ENCODE results near the gene SLC44A4.
A peak's percentile ranks its signal among the peaks of the same experiment; 100 is the strongest.
"Not testable (repeated sequence)": the region's sequence is repeated elsewhere in the genome, so short reads cannot be mapped to it uniquely, and the experiment has no call there.

SLC44A4 gene

DNA sequence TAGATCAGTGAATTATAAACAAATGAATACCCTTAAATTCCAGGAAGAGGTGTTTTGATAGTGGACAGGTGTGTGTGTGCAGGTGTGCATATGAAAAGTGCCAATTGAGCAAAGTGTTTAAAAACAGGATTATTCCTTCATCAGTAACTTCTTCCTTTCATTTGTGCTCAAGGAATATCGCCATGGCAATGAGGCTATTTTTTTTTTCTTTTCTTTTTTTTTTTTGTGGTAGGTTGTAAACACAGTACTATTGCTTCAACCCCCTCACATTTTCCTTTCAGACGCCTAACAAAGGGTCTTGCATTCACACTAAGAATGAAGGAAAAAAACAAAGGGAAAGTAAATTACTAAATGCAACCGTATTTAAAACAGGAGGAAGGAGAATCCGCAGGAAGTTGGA lies 53.2 kb downstream of the SLC44A4 start:
- no peak for DNase-seq

DNA sequence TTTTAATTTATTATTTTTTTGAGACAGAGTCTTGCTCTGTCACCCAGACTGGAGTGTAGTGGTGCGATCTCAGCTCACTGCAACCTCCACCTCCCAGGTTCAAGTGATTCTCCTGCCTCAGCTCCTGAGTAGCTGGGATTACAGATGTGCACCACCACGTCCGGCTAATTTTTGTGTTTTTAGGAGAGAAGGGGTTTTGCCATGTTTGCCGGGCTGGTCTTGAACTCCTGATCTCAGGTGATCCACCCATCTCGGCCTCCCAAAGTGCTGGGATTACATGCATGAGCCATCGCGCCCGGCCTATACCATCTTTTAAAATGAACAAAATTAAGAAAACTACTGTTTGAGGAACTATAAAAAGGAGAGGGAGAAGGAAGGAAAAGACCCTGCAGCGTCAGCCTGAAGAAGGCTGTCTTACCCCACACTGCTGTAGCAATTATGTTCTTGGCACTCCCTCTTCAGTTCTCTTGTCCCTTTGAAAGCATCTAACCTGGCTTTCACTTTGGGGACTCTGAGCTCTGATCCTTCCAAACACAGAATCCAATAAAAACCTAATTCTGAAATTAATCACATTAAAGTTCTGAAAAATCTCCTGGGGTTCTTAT lies 55.1 kb downstream of the SLC44A4 start:
- DNase-seq = not testable (repeated sequence)

DNA sequence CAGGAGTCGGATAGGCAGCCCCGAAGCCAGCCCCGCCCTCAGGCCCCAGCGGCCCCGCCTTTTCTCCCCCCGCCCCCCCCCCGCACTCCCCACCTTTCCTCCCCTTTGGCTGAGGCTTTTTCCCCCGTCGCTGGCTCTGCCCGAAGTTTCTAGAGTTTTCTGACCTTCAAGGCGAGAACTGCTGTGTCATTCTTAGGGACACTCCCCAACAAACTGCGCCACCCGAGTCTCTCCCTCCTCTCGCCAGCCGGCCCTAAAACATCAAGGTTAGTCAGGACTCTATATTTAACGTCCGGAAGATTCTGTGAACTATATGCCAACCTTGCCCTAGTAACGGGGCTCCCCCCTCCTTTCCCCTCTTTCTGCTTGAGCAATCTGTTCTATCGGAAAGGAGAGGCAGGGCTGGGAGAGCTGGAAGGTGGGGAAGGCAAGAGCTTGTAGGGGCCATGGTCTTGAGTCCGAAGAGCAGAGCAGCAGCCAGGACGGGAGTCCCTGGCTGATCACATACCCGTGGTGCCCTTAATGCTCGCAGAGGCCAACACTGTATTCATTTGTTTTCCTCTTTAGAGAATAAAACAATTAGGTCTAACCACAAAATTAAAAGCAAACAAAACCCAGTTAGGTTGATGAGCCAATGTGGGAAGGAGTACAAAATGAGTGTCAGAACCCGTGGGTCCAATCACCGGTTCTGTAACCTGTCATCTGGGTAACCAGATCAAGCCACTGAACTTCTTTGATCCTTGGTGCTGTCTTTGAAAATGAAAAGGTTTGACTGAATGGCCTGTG lies 56.6 kb downstream of the SLC44A4 start:
- peak; percentile 81 for DNase-seq

DNA sequence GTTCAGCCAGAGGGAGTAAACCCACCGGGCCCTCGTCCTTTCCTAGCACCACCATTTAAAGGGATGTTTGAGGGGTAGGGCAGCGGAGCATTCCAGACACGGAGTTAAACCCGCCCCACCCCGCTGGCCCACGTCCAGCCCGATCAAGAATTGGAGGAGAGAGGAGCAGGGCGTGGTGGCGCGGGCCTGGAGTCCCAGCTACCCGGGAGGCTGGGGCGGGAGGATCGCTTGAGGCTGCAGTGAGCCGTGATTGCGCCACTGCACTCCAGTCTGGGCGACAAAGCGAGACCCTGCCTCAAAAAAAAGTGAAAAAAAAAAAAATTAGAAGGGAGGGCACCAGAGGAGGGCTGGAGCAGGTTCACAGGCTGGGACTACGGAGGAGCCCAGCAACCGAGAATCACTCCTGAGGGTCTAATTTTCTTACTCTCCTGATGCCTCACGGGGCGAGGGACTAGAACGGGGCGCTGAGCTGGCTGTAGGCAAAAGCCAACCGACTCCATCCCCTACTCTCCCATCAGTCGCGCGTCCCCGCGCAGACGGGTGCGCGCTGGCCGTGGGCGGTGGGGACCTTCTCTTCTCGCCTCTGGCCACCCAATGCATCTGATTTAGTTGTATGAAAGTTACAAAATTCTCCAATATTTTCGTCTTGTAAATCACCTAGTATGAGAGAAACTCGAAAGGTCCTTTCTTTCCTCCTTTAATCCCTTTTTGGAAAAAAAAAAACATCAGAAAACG lies 57.3 kb downstream of the SLC44A4 start:
- DNase-seq = peak; percentile 66

DNA sequence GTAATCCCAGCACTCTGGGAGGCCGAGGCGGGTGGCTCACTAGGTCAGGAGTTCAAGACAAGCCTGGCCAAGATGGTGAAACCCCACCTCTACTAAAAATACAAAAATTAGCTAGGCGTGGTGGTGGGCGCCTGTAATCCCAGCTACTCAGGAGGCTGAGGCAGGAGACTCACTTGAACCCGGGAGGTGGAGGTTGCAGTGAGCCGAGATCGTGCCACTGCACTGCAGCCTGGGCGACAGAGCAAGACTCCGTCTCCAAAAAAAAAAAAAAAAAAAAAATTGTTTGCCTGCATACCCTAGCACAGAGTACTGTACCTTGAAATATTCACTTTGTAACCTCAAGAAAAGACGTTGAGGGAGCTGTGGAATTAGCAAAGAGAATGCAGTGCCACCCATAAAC lies 58.4 kb downstream of the SLC44A4 start:
- DNase-seq = not testable (repeated sequence)

DNA sequence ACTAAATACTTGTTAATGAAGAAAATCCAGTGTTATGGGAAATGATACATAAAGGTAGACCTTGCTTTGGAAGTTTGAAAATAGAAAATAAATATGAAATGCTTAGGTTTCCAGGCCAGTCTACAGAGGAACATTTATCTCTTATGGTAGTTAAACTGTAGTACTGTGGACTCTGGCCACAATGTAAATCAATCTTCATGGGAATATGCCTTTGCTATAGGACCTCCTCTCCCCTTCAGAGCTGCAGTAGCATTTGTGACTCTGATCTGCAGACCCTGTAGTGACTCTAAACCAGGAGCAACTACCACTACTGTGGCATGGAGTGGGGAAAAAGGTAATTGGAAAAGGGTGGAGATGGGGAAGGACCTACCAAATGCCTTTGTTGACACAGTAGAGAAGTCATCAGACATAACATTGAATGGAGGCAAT lies 58.9 kb downstream of the SLC44A4 start:
- DNase-seq = no peak

DNA sequence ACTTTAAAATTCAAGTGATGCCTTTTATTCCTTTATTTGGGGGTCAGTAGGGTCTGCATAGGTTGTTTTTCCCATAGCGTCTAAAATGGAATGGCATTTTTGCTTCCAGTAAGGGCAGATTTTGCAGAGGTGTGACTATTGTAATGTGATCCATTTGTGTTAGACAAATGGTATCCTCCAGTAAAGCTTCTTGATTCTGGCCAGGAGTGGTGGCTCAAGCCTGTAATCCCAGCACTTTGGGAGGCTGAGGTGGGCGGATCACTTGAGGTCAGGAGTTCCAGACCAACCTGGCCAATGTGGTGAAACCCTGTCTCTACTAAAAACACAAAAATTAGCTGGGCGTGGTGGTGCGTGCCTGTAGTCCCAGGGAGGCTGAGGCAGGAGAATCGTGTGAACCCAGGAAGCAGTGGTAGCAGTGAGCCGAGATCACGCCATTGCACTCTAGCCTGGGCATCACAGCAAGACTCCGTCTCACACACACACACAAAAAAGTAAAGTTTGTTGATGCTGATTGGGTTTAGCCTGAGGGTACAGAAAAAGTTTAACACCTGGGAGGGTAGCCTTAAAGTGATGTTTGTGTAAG lies 60.8 kb downstream of the SLC44A4 start:
- DNase-seq = not testable (repeated sequence)

DNA sequence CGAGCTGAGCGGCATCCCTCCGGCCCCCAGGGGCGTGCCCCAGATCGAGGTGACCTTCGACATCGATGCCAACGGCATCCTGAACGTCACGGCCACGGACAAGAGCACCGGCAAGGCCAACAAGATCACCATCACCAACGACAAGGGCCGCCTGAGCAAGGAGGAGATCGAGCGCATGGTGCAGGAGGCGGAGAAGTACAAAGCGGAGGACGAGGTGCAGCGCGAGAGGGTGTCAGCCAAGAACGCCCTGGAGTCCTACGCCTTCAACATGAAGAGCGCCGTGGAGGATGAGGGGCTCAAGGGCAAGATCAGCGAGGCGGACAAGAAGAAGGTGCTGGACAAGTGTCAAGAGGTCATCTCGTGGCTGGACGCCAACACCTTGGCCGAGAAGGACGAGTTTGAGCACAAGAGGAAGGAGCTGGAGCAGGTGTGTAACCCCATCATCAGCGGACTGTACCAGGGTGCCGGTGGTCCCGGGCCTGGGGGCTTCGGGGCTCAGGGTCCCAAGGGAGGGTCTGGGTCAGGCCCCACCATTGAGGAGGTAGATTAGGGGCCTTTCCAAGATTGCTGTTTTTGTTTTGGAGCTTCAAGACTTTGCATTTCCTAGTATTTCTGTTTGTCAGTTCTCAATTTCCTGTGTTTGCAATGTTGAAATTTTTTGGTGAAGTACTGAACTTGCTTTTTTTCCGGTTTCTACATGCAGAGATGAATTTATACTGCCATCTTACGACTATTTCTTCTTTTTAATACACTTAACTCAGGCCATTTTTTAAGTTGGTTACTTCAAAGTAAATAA lies 61.5 kb downstream of the SLC44A4 start:
- DNase-seq = not testable (repeated sequence)

DNA sequence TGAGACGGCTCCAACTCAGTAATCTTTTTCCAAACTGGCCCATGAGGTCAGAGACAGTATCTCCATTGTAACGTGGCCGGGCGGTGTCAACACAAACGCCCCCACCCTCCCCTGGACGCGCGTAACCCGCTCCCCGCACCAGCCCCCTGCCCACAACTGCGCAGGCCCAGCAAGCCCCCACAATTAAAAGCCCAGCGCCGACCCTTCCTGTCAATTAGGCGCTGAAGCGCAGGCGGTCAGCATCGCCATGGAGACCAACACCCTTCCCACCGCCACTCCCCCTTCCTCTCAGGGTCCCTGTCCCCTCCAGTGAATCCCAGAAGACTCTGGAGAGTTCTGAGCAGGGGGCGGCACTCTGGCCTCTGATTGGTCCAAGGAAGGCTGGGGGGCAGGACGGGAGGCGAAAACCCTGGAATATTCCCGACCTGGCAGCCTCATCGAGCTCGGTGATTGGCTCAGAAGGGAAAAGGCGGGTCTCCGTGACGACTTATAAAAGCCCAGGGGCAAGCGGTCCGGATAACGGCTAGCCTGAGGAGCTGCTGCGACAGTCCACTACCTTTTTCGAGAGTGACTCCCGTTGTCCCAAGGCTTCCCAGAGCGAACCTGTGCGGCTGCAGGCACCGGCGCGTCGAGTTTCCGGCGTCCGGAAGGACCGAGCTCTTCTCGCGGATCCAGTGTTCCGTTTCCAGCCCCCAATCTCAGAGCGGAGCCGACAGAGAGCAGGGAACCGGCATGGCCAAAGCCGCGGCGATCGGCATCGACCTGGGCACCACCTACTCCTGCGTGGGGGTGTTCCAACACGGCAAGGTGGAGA lies 63.6 kb downstream of the SLC44A4 start, which contains the start of the genes HSPA1A and HSPA1L:
TSS of gene HSPA1A (plus strand) at position 519 of the 814 bp plus-strand sequence. CDS start at position 733, 214 bp downstream.
TSS of gene HSPA1L (minus strand) at position 259 of the 814 bp plus-strand sequence. CDS start 3,311 bp downstream, outside the sequence.
- DNase-seq = peak; percentile 97

DNA sequence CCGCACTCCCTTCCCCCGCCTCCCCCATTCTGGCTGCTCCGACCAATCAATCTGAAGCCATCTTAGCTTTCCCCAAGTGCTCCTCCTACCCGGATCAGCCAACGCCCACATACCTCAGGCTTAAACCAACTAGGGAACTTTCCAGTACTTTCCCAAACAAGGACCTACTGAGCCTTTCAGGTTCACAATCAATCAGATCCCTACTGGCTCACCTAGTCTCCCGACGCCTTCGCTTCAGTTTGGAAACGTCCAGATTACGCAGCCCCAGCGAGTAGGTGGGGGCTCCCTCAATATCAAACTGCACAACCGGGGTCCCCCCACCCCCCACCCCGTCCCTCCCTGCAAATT lies 64.1 kb downstream of the SLC44A4 start:
- DNase-seq = peak; percentile 99

DNA sequence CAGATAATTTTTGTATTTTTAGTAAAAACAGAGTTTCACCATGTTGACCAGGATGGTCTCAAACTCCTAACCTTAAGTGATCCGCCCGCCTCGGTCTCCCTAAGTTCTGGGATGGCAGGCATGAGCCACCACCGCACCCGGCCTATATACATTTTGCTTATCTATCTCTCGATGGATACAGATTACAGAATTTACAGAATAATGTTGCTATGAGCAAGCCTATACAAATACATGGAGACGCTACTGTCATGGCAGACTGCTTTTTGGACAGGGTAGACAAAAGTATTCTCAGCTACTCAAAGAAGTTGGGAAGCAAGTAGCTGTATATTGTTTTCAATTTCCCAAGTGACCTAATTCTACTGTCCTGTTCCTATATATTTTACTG lies 65.3 kb downstream of the SLC44A4 start:
- no peak for DNase-seq
